HEK293T (cell line): ENCODE data around the gene MPHOSPH6.

Experiments used
- CTBP1 ChIP-seq: fragments of 450-650 bp; IDR thresholded peaks from 2 replicates; pipeline ENCODE4 v1.6.1; 2016; ENCODE audit warnings: borderline replicate concordance
- ELF4 ChIP-seq: fragments of 450-650 bp; IDR thresholded peaks from 2 replicates; pipeline ENCODE4 v1.6.1; 2017; ENCODE audit warnings: antibody characterized with exemption
- FOXA1 ChIP-seq: fragments of 450-650 bp; IDR thresholded peaks from 2 replicates; pipeline ENCODE4 v1.6.1; 2016; ENCODE audit warnings: mild to moderate bottlenecking
- FOXK2 ChIP-seq: fragments of 450-650 bp; IDR thresholded peaks from 2 replicates; pipeline ENCODE4 v1.6.1; 2016; ENCODE audit warnings: mild to moderate bottlenecking
- LEF1 ChIP-seq: fragments of 450-650 bp; IDR thresholded peaks from 2 replicates; pipeline ENCODE4 v1.6.1; 2017; ENCODE audit warnings: mild to moderate bottlenecking, borderline replicate concordance

DNA sequence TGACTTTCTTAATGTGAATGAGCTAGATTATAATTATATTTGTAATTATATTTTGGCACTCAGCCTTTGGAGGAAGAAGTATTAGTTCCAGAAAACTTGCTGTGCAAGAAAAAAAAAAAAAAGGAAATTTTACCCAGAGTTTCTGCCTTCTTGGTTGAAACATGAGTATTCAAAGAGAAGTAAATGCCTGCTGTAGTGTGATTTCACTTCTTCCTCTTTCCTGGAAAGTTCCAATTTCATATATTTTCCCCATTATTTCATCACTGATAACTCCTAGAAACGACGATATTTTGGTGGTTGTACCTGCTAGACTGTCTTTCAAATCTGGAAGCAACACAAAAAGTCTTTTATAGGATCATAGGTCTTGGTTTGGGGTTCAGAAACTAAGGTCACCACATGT is 20.4 kb upstream of the MPHOSPH6 start:
- no peak for TF ChIP-seq FOXA1
- no peak for TF ChIP-seq CTBP1
- no peak for TF ChIP-seq FOXK2
- TF ChIP-seq ELF4 = no peak
- TF ChIP-seq LEF1 = no peak
